Measurements from ENCODE around the gene EVI5L. TPM values are rescaled to one million over a fixed set of nuclear protein-coding genes. Genes with fewer than 3 reads are reported as not detected.

The EVI5L gene
- total RNA-seq, 1 donor from 2014 or later = 23.4 TPM

DNA sequence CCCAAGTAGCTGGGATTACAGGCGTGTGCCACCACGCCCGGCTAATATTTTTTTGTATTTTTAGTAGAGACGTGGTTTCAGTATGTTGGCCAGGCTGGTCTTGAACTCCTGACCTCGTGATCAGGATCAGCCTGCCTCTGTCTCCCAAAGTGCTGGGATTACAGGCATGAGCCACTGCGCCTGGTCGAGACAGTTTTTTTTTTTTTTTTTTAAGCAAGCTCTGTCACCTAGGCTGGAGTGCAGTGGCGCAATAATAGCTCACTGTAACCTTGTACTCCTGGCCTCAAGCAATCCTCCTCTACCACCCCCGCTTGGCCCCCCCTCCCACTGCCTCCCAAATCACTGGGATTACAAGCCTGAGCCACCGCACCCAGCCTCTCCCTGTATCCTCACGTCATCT, 67.3 kb downstream of the EVI5L start:
- DNase-seq (ENCODE audit: low spot score) = no peak

GRCh38 chr19:7898967-7899366, 68.9 kb downstream of the EVI5L start:
- DNase-seq (ENCODE audit: low spot score) = no peak

DNA sequence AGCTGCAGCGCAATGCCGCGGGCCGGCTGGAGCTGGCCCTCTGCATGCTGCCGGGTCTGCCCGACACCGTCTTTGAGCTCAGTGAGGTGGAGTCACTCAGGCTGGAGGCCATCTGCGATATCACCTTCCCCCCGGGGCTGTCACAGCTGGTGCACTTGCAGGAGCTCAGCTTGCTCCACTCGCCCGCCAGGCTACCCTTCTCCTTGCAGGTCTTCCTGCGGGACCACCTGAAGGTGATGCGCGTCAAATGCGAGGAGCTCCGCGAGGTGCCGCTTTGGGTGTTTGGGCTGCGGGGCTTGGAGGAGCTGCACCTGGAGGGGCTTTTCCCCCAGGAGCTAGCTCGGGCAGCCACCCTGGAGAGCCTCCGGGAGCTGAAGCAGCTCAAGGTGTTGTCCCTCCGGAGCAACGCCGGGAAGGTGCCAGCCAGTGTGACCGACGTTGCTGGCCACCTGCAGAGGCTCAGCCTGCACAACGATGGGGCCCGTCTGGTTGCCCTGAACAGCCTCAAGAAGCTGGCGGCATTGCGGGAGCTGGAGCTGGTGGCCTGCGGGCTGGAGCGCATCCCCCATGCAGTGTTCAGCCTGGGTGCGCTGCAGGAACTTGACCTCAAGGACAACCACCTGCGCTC, 69.8 kb downstream of the EVI5L start:
- DNase-seq (ENCODE audit: low spot score) = no peak

DNA sequence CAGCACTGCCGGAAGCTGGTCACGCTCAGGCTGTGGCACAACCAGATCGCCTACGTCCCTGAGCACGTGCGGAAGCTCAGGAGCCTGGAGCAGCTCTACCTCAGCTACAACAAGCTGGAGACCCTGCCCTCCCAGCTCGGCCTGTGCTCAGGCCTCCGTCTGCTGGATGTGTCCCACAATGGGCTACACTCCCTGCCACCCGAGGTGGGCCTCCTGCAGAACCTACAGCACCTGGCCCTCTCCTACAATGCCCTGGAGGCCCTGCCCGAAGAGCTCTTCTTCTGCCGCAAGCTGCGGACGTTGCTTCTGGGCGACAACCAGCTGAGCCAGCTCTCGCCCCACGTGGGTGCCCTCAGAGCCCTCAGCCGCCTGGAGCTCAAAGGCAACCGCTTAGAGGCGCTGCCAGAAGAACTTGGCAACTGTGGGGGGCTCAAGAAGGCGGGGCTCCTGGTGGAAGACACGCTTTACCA, 70.4 kb downstream of the EVI5L start:
- no peak for DNase-seq (ENCODE audit: low spot score)

DNA sequence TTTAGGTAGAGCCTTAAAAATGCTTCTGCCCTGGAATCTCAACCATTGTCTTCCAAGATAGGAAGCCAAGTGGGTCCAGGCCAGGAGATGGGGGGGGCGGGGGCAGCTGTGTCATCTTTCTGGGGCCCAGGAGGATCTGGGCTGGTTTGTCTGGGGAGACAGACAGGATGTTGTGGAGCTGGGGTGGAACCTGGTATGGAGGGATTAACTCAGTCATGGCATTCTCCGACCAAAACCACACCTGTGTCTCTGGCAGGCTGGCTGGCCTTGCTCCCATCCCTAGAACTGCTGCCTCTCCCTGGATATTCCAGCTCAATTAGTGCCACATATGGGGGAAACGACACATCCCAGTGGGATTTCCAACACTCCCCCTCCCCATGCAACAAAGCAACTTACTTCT, 70.9 kb downstream of the EVI5L start:
- DNase-seq (ENCODE audit: low spot score) = no peak

DNA sequence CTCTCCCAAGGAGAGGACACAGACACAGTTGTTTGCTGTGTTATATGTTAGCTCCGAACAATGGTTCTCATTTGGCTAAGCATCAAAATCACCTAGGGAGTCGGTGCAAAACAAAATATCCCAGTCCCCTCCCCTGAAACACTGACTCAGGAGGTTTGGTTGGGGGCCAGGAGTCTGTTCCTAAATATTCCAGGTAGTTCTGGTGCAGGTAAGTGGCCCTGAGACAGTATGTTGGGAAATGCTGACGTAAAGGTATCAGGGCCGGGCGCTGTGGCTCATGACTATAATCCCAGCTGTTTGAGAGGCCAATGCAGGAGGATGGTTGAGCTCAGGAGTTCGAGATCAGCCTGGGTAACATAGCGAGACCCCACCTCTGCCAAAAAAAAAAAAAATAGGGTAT, 71.3 kb downstream of the EVI5L start:
- no peak for DNase-seq (ENCODE audit: low spot score)

- no peak for DNase-seq (ENCODE audit: low spot score)
These were observed 72.8 kb downstream of the EVI5L start for GRCh38 chr19:7902796-7903243.

DNA sequence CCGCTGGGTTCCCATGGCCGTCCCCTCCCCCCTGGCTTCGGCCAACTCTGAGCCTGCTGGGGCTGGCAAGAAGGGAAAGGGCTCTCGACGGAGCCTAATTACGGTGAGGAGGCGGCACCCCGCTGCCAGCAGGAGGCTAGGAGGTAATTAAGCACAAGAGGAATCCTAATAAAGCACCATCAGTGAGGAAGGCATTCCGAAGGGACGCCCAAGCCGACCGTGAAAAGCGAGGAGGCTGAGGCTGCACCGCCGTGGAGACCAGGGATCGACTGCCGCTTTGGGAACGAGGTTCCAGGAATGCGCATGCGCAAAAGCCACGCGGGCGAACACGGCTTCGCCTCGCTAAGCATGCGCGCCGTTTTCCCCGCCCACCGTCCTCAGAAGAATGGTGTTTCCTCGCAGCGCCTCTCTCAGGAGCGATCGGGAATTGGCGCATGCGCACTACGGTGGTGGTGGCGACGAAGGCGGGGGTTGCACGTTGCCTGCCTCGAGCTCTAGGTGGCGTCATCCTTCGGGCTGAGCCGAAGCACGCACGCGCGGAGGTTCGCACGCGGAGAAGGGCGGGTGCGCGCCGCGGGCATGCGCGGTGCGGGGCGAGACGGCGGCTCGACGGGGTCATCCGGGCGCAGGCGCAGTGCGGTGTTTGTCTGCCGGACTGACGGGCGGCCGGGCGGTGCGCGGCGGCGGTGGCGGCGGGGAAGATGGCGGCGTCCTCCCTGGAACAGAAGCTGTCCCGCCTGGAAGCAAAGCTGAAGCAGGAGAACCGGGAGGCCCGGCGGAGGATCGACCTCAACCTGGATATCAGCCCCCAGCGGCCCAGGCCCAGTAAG, 73.4 kb downstream of the EVI5L start, which contains the start of gene MAP2K7:
Gene MAP2K7, plus strand, starts transcription at position 634 of the 830 bp plus-strand sequence. Its CDS starts 68 bp downstream, at position 702.
- DNase-seq (ENCODE audit: low spot score) = peak; percentile 100

DNA sequence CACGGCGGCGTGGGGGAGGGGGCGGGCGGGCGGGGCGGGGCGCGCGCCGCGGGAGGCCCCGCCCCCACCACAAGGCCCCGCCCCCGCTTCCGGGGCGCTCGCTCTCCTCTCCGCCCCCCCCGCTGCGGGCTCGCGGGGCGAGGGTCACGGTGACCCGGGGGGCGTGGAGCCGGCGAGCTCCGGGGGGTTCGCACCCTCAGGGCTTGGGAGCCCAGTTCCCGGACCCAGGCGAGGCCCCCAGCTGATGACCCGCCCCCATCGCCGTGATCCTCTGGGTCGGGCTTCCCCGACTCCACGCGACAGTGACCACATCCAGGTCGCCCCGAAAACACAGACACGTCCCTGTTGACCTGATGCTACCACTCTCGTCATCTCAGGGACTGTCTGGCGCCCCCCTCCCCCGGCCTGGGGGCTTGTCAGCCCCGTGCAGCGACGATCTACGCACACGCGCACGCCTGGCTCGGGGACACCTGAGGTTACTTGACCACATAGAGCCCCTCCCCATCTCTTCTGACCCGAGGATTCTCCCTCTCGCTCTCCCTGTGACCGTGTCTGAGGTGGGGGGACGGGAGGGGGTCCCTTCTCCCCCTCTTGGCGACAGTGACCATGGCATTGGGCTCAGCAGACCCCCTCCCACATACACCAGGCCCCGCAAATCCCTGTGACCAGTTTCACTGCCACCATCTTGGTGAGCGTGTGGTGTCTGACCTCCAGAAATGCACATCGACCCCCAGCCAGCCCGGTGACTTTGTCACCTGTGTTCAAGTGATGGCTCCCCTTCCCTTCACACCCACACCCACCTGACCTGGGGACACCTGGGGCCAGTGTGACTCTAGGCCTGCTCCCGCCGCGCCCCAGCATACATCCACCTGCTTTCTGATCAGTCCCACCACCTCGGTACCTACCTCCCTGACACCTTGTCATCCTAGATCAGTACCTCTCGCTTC, 74.3 kb downstream of the EVI5L start:
- DNase-seq (ENCODE audit: low spot score) = peak; percentile 43

DNA sequence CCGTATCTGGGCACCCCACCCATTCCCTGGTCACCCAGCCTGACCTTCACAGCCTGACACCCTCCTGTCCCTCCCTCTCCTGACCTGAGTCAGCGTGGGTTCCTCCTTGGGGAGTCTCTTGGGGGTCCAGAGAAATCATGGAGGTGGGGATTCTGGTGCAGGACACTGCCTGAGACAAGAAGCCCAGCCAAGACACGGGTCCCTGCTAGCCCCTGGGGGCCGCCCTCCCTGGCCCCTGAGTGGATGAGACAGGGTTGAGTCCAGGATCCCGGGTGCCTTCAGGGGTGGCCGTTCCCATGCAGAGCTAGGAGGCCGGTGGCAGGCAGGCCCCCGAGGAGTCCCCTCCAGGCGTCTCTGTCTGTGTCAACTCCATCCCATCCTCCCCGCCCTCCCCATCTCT, 75.2 kb downstream of the EVI5L start:
- DNase-seq (ENCODE audit: low spot score) = no peak

- DNase-seq (ENCODE audit: low spot score) = no peak
These were observed 75.8 kb downstream of the EVI5L start for GRCh38 chr19:7905859-7906258.

DNA sequence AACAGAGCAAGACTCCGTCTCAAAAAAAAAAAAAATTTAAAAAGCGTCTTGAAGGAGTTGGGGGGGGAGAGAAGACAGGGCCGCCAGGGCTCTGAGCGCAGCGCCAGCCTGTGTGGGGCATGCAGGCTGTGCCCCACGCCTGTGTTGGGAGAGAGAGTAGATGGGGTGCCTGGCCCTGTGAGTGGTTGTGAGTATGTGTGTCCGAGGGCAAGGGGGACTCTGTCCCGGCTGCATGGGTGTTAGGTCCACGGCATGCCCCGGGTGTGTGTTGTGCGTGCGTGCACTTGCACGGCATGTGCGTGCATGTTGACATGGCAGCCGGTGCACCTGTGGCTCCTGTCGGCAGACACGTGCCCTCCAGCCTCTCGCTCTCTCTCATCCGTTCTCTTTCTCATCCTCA, 77.1 kb downstream of the EVI5L start:
- no peak for DNase-seq (ENCODE audit: low spot score)

DNA sequence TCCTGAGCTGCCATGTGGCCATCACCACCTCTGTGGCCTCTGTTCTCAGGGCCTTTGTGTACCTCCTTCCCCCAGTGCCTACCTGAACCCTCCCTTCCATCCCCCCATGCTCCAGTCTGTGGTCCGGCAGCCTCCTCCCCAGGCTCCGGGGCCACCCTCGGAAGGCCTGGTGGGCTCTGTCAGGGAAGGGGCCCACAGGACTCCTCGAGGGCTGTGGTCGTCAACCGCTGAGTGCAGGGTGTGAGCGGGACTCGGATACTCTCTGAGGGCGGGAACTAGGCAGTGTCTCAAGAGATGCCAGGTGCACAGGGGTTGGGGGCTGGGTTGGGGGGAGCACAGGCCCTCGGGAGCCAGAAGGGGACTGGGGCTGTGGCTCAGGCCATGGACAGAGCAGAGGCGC, 77.5 kb downstream of the EVI5L start:
- no peak for DNase-seq (ENCODE audit: low spot score)

DNA sequence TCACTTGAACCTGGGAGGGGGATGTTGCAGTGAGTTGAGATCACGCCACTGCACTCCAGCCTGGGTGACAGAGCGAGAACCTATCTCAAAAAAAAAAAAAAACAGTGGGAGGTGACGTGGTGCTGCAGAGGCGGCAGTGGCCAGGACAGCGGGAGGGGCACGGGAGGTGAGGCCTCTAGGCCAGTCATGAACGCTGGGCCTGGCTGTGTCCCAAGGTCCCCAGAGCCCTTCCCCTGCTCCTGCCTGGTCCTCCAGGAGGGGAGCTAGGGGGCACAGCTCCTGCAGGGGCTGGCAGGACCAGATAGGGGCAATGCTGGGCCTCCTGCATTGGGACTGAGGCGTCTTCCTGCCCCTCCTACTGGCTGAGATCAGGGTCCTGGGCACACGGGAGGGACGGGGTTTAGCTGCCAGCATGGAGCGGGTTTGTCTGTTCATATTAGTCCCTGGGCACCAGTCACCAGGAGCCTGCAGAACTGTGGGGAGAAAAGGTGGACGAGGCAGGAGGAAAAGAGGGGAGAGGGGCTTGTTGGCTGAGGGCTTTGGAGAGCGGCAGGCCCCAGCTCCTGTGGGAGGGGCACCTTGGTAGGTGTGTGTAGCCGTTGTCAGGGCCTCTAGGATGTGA, 78.2 kb downstream of the EVI5L start:
- no peak for DNase-seq (ENCODE audit: low spot score)

GRCh38 chr19:7908742-7909461, 78.9 kb downstream of the EVI5L start:
- DNase-seq (ENCODE audit: low spot score) = no peak

GRCh38 chr19:7909471-7910067, 79.6 kb downstream of the EVI5L start:
- no peak for DNase-seq (ENCODE audit: low spot score)

- DNase-seq (ENCODE audit: low spot score) = no peak
These were observed 80.5 kb downstream of the EVI5L start for GRCh38 chr19:7910321-7911161.

DNA sequence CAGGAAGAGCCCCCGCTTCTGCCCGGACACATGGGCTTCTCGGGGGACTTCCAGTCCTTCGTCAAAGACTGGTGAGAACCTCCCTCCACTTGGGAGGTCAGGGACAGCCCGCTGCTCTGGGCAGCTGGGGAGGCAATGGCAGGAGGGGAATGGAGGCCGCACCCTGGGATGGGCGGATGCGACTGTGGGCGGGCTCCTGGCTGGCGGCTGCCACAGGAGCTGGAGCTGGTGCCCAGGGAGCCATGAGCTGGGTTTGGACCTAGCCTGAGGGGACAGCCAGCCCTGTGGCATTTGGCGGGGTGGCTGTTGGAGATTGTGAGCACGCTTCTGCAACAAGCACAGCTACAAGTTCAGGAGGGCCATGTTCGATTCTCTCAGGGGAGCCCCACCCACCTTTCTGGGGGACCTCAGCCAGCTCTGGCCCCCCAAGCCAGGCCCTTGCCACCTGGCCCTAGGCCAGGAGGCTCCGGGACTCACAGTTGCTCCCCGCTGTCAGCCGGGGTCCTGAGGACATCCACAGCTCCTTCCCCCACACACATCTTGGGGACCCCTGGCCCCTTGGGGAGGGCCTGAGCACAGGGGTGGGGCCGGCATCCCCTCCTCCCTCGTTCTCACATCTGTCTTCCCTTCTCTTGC, 81.6 kb downstream of the EVI5L start:
- no peak for DNase-seq (ENCODE audit: low spot score)

- DNase-seq (ENCODE audit: low spot score) = no peak
These were observed 82.2 kb downstream of the EVI5L start for GRCh38 chr19:7912144-7912696.

Measured in mucosa of gallbladder (tissue), 1 donor.